GM19328 (cell line): Measurements from ENCODE around the gene SCARF1.

Experiments
- ATAC-seq: cut with Tn5 transposase; IDR thresholded peaks from one replicate; pipeline ENCODE4 v1.9.1; 2021; ENCODE audit warnings: mild to moderate bottlenecking, moderate library complexity; ENCODE audit not compliant: unreplicated experiment

The SCARF1 gene

GRCh38 chr17:1648963-1649843 is 3.7 kb upstream of the SCARF1 start:
- peak; percentile 64 for ATAC-seq

- no peak for ATAC-seq
Observed at GRCh38 chr17:1648173-1648962, 2.8 kb upstream of the SCARF1 start.

- no peak for ATAC-seq
Observed at GRCh38 chr17:1647802-1648171, 2.3 kb upstream of the SCARF1 start.

DNA sequence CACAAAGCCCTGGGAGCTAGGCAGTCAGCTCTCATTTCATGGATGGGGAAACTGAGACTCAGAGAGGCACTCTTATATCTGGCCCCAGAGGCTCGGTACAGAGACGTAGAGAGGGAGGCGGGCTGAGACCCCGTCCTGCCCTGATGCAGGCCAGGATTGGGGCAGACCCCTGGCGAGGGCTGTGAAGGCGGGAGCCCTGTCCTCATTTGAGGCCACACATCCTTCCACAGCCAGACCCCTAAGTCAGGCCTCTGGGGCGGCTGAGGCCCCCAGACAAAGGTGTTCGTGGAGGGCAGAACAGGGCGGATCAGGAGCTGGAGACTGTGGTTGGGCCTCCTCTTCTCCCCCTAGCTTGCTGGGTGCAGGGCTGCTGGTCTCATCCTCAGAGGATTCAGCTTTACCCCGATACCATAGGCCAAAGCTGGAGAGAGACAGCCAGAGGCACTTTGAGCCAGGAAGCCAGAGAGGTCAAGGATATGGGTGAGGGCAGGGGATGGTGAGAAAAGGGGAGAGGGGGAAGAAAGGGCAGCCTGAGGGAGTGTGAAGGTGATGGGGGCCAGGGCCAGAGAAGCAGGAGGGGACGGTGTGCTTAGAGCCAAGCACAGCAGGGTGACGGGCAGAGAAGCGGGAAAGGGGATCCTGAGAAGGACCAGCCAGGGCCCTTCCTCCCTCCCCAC is 805 bp upstream of the SCARF1 start:
- ATAC-seq: no peak

DNA sequence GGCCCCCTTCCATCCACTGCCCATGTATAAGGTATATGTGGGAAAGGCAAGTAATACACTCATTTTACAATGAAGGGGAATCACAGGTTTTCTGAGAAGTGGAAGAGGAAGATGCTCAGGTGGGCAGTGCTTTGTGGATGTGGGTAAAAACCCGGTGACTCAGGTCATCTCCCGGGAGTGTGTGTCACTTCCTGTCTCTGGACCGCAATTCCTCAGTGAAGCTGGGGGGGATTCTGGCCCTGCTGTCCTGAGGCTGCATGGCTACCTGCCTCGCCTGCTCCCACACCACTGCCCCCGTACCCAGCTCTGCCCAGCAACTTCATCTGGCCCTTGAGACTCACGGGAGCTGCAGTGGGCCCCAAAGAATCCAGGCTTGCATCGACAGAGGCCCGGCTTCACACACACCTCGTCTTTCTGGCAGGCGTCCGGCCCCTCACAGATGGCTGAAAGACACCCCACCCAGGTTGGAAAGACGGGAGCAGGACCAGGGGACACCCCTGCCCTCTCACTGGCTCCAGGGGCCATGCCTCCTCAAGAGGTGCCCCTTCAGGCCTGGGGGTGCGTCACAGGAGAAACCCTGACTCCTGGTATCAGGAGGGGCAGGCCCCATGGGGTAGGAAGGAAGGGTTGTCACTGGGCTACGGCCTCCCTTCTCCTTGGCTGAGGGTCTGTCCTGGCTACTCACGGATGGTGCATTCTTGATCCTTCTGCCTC is 882 bp downstream of the SCARF1 start:
- no peak for ATAC-seq

- ATAC-seq: no peak
Observed at GRCh38 chr17:1643999-1644492, 1.5 kb downstream of the SCARF1 start.

GRCh38 chr17:1643293-1643998 is 2.1 kb downstream of the SCARF1 start:
- ATAC-seq: no peak

GRCh38 chr17:1641065-1641403 is 4.5 kb downstream of the SCARF1 start:
- ATAC-seq: no peak

GRCh38 chr17:1640329-1641064 is 5.0 kb downstream of the SCARF1 start:
- ATAC-seq: no peak

DNA sequence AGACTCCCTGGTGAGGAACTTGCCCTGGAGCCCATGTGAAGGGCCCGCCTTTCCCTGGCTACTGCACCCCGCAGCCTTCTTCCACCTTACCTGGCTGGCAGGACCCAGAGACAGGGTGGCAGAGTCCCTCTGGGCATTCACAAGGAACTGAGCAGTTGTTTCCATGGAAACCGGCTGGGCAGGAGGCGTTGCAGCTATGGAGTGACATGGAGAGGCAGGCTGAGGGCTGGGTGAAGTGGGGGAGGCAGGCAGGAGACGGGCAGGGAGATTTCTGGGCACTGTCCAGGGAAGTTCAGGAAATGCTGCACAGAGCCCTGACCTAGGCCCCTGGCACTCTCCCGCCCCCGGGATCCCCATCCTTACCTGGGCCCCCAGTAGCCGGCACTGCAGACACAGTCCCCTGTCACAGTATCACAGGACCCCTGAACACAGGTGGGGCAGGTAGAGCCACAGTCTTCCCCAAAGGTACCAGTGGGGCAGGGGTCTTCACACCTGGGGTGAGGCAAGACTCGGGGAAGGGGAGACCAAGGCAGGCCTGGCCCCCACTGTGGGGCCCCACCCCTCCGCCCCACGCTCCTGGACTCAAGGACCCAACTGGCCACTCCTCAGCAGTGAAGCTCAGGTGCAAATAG is 5.9 kb downstream of the SCARF1 start:
- no peak for ATAC-seq

DNA sequence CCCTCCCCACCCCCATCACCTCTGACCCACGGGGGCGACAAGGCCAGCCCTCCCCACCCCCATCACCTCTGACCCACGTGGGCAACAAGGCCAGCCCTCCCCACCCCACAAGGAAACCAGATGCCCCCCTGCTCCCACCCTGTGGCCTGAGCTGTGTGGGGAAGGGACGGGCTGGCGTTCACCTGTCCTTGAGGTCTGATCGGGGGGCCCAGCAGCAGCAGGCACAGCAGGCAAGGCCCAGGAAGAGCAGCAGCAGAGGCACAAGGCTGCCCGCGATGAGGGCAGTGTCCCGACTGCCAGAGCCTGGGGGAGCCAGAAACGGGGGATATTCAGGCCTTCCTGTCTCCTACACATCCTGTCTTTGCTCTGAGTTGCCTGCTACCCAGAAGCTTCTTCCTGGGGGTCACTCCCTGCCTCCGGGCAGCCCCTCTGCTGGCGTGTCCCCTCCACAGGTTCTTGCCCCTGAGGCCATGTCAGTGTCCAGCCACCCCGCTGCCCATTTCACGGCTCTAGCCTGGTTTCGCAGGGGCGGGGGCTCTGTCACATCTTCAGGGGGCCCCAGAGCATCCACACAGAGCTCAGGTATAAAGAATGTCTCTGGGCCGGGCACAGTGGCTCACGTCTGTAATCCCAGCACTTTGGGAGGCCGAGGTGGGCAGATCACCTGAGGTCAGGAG is 6.8 kb downstream of the SCARF1 start:
- no peak for ATAC-seq

- ATAC-seq: no peak
Observed at GRCh38 chr17:1638171-1638590, 7.4 kb downstream of the SCARF1 start.

- ATAC-seq: no peak
Observed at GRCh38 chr17:1636732-1637285, 8.7 kb downstream of the SCARF1 start.

DNA sequence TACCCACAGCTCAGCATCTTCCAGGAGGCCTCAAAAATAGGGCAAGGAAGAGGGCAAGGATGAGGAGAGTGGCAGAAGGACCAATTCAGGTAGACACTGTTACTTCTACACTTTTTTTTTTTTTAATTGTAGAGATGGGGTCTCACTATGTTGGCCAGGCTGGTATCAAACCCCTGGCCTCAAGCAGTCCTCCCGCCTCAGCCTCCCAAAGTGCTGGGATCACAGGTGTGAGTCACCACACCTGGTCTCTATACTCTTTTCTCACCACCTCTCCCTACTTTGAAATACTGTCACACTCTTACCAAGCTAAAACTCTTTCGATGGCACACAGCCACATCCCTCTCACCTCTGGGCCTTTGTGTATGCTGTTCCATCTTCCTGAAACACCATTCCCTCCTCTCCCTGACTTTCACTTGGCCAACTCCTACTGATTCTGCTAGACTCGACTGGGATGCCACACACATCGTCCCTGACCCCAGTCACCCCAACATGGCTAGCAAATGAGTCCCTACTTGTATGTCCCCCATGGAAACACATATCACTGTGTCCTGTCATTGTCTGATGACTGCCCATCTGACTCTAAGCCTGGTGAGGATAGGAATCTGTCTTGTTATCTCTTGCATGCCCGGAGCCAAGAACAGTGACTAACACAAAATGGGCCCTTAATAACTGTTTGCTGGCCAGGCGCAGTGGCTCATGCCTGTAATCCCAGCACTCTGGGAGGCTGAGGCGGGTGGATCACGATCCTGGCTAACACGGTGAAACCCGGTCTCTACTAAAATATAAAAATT is 9.7 kb downstream of the SCARF1 start:
- ATAC-seq: no peak

- no peak for ATAC-seq
Observed at GRCh38 chr17:1634841-1635650, 10.5 kb downstream of the SCARF1 start.

DNA sequence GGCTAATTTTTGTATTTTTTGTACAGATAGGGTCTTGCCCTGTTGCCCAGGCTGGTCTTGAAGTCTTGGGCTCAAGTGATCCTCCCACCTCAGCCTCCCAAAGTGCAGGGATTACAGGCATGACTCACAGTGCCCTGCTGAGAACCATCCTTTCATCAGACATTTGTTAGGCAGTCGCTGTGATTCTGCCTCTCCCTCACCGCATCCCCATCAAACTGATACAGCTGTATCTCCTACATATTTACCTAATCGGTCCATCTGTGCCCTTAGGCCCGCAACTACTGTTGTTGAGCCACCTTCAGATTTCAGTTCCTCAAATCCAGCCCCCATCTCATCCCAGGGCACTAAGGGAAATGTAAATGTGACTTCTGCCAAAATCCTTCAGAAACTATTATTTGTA is 14.9 kb downstream of the SCARF1 start:
- no peak for ATAC-seq
